HEK293 (cell line): ENCODE measurements around the gene PDE4B.
"Not testable (repeated sequence)": the region's sequence is repeated elsewhere in the genome, so short reads cannot be mapped to it uniquely, and the experiment has no call there.

Experiments used
- CTCF ChIA-PET: fragments of 350-600 bp; formaldehyde crosslinking; extraction: SDS; loops from one replicate; lab custom pipeline; 2021; ENCODE audit warnings: antibody characterized with exemption; lab: Yijun Ruan, JAX
- POLR2A ChIA-PET: fragments of 300-600 bp; formaldehyde crosslinking; extraction: SDS; loops from one replicate; lab custom pipeline; 2020; ENCODE audit warnings: antibody characterized with exemption, inconsistent platforms; lab: Yijun Ruan, JAX
- H3K27ac ChIP-seq: fragments of 200-500 bp; sonication (Bioruptor generic); 2 replicates; pipeline ENCODE4 v1.5.1; 2014; ENCODE audit warnings: low read depth, low read length, control low read depth, inconsistent platforms; ENCODE audit errors: extremely low read depth
- H3K36me3 ChIP-seq, 2 experiments: fragments of 200-500 bp in 1 of 2; sonication (Bioruptor generic) in 1 of 2; 1 replicate in 1 of 2; 2 replicates in 1 of 2; pipeline ENCODE4 v1.5.1; 2014 to 2017; ENCODE audit warnings: inconsistent platforms in 2 of 2, low read length in 2 of 2; ENCODE audit not compliant: control insufficient read depth in 2 of 2, insufficient read depth in 1 of 2
- H3K4me1 ChIP-seq: fragments of 200-500 bp; sonication (Bioruptor generic); 2 replicates; pipeline ENCODE4 v1.5.1; 2014; ENCODE audit warnings: mild to moderate bottlenecking, low read length, inconsistent platforms; ENCODE audit not compliant: control insufficient read depth, insufficient read depth
- H3K4me3 ChIP-seq: 2 replicates; pipeline ENCODE4 v1.5.1; 2011; ENCODE audit warnings: low read depth, mild to moderate bottlenecking, control low read depth, low read length, moderate library complexity
- H3K9me3 ChIP-seq: fragments of 200-500 bp; sonication (Bioruptor generic); 2 replicates; pipeline ENCODE4 v1.5.1; 2014; ENCODE audit warnings: low read depth, low read length, inconsistent platforms; ENCODE audit not compliant: control insufficient read depth, insufficient read depth
- OSR2 ChIP-seq: fragments of 450-650 bp; formaldehyde crosslinking; IDR thresholded peaks from 2 replicates; pipeline ENCODE4 v1.5.1; 2016; ENCODE audit warnings: missing biosample characterization, missing genetic modification characterization
- REST ChIP-seq: fragments of 450-650 bp; formaldehyde crosslinking; IDR thresholded peaks from 2 replicates; pipeline ENCODE4 v1.5.1; 2016; ENCODE audit warnings: missing biosample characterization, missing genetic modification characterization
- ZBTB10 ChIP-seq: fragments of 450-650 bp; formaldehyde crosslinking; IDR thresholded peaks from 2 replicates; pipeline ENCODE4 v1.5.1; 2016; ENCODE audit warnings: missing biosample characterization, missing genetic modification characterization
- ZNF138 ChIP-seq: fragments of 450-650 bp; formaldehyde crosslinking; IDR thresholded peaks from 2 replicates; pipeline ENCODE4 v1.5.1; 2016; ENCODE audit warnings: missing biosample characterization, missing genetic modification characterization, borderline replicate concordance
- ZNF140 ChIP-seq: fragments of 450-650 bp; formaldehyde crosslinking; IDR thresholded peaks from 2 replicates; pipeline ENCODE4 v1.5.1; 2016; ENCODE audit warnings: missing biosample characterization, missing genetic modification characterization
- ZNF302 ChIP-seq: fragments of 450-650 bp; formaldehyde crosslinking; IDR thresholded peaks from 2 replicates; pipeline ENCODE4 v1.5.1; 2016; ENCODE audit warnings: missing biosample characterization, missing genetic modification characterization, low read depth
- ZNF341 ChIP-seq: fragments of 450-650 bp; formaldehyde crosslinking; IDR thresholded peaks from 2 replicates; pipeline ENCODE4; 2016; ENCODE audit warnings: low read depth, missing biosample characterization, missing genetic modification characterization
- ZNF510 ChIP-seq: fragments of 450-650 bp; formaldehyde crosslinking; IDR thresholded peaks from 2 replicates; pipeline ENCODE4 v1.5.1; 2018; ENCODE audit warnings: mild to moderate bottlenecking, missing genetic modification characterization, missing biosample characterization; ENCODE audit not compliant: insufficient replicate concordance
- ZNF76 ChIP-seq: fragments of 450-650 bp; formaldehyde crosslinking; IDR thresholded peaks from 2 replicates; pipeline ENCODE4; 2016; ENCODE audit warnings: low read depth, missing biosample characterization, missing genetic modification characterization, borderline replicate concordance
- TF ChIP-seq, protein P1 (sequence below): fragments of 450-650 bp; formaldehyde crosslinking; IDR thresholded peaks from 2 replicates; pipeline ENCODE4 v1.5.1; 2016; ENCODE audit warnings: missing biosample characterization, missing genetic modification characterization

Gene PDE4B

DNA sequence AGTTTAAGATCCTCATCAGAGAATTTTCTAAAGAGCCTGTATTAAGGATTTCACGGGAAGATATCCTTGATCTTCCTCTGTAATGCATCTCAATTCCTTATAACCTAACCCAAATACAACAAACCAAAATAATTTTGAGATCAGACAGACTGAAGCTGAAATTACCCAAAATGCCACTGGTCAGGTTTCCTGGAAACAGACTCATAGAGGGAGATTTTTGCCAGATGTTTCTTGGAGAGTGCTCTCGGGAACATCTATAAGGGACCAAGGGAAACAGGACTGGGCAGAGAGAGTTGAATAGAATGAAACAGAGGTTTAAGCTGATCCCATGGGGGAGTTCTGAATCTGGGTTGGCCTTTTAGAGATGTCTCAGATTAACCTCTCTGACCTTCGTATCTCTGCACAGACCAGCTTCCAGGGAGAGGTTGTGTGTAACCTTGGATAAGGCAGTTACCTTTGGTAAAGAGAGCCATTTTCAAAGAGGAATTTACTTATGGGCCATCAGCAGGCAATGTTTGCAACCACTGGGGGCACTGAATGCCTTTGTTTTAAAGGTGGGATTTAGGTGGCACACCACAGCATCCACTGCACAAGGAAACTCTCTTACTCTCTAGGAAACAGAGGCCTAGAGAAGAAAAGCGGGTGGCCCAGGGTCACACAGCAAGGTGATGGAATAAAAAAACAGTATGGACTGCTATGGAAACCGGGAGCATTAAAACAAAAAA is 610.5 kb downstream of the PDE4B start (continued):
- TF ChIP-seq ZBTB10 (tag by site-specific recombination), result no peak

GRCh38 chr1:66405061-66405460 is 612.4 kb downstream of the PDE4B start:
- no peak for TF ChIP-seq ZNF140 (tag by site-specific recombination)
- TF ChIP-seq, protein P1, sequence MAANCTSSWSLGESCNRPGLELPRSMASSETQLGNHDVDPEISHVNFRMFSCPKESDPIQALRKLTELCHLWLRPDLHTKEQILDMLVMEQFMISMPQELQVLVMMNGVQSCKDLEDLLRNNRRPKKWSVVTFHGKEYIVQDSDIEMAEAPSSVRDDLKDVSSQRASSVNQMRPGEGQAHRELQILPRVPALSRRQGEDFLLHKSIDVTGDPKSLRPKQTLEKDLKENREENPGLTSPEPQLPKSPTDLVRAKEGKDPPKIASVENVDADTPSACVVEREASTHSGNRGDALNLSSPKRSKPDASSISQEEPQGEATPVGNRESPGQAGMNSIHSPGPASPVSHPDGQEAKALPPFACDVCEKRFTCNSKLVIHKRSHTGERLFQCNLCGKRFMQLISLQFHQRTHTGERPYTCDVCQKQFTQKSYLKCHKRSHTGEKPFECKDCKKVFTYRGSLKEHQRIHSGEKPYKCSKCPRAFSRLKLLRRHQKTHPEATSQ, result no peak

DNA sequence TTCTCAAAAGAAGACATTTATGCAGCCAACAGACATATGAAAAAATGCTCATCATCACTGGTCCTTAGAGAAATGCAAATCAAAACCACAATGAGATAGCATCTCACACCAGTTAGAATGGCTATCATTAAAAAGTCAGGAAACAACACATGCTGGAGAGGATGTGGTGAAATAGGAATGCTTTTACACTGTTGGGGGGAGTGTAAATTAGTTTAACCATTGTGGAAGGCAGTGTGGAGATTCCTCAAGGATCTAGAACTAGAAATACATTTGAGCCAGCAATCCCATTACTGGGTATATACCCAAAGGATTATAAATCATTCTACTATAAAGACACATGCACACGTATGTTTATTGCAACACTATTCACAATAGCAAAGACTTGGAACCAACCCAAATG is 618.8 kb downstream of the PDE4B start:
- H3K4me3 ChIP-seq, H3K9me3 ChIP-seq, H3K4me1 ChIP-seq, POLR2A ChIA-PET, CTCF ChIA-PET, H3K27ac ChIP-seq, H3K36me3 ChIP-seq: not testable (repeated sequence)

More at GRCh38 chr1:66405061-66405460, 612.4 kb downstream of the PDE4B start:
- Histone ChIP-seq H3K4me1 (no peaks in the 10 kb centered on the region), H3K36me3 (no peaks in the 10 kb centered on the region), H3K27ac (no peak overlapping the region), H3K4me3 (no peak overlapping the region), H3K9me3 (no peaks in the 10 kb centered on the region)
- ChIA-PET POLR2A (no interaction called here), CTCF (interaction anchor here (1.5 kb wide), 1 partner anchor 41 kb away, joined by 3 read pairs; no protein-coding TSS in a partner anchor)

- ChIA-PET CTCF (no interaction called here), POLR2A (no interaction called here)
- H3K4me3 ChIP-seq, result no peak overlapping the region
- H3K4me1 ChIP-seq, result no peaks in the 10 kb centered on the region
- H3K9me3 ChIP-seq, result no peaks in the 10 kb centered on the region
- H3K36me3 ChIP-seq, result no peaks in the 10 kb centered on the region
- TF ChIP-seq ZNF138 (tag by site-specific recombination) (no peak), ZNF76 (tag by site-specific recombination) (no peak), ZNF341 (tag by site-specific recombination) (no peak), REST (tag by site-specific recombination) (no peak), ZNF510 (no peak), ZNF302 (tag by site-specific recombination) (no peak), OSR2 (no peak)
- no peak overlapping the region for H3K27ac ChIP-seq
Observed at GRCh38 chr1:66412704-66413103, 620.0 kb downstream of the PDE4B start.
